HG03558 (cell line): Measurements from ENCODE around the gene ZNF880.
"Not testable (repeated sequence)": the region's sequence is repeated elsewhere in the genome, so short reads cannot be mapped to it uniquely, and the experiment has no call there.

Experiments used
- ATAC-seq: cut with Tn5 transposase; IDR thresholded peaks from one replicate; pipeline ENCODE4 v1.9.1; 2021; ENCODE audit warnings: moderate number of reproducible peaks; ENCODE audit not compliant: unreplicated experiment; ENCODE audit errors: extremely low read depth

ZNF880 gene

GRCh38 chr19:52369559-52370340, at the start of gene ZNF880:
ZNF880 (plus strand) TSS chr19:52369923; CDS start chr19:52369966, 43 bp downstream.
- ATAC-seq = no peak

DNA sequence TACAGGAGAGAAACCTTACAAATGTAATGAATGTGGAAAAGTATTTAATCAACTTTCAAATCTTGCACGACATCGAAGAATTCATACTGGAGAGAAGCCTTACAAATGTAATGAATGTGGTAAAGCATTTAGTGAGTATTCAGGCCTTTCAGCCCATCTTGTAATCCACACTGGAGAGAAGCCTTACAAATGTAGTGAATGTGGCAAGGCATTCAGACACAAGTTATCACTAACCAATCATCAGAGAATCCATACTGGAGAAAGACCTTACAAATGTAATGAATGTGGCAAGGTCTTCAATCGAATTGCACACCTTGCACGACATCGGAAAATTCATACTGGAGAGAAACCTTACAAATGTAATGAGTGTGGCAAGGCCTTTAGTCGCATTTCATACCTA, 47.3 kb upstream of the ZNF880 start:
- ATAC-seq = no peak

DNA sequence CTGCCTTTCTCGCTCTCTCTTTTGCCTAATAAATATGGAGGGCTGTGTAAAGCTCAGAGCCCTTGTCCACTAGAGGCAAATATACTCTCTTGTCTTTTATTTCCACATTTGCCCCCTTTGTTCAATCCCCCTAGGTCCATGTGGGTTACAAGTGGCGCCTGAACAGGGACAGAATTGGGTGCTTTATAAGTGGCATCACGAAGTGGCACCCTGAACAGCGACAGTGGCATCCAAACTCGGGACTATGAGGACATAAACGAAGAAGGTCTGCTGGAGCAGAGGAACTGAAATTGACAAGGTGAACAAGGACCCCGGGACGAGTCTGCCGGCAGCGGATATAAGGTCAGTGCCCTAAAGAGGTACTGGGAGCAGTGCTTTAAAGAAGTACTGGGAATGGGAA, 38.0 kb upstream of the ZNF880 start:
- ATAC-seq = no peak

DNA sequence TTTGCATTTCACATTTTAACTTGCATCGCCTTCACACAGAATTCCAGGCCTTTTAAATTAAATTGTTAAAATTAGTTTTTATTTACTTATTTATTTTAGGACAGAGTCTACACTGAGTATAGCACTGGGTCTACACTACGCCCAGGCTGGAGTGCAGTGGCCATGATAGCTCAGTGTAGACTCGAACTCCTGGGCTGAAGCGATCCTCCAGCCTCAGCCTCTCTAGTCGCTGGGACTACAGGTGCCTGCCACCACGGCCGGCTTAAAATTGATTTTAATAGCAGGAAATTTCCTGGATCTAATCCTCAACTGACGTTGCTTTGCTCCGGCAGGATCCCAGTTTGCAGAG, 34.0 kb upstream of the ZNF880 start:
- no peak for ATAC-seq

DNA sequence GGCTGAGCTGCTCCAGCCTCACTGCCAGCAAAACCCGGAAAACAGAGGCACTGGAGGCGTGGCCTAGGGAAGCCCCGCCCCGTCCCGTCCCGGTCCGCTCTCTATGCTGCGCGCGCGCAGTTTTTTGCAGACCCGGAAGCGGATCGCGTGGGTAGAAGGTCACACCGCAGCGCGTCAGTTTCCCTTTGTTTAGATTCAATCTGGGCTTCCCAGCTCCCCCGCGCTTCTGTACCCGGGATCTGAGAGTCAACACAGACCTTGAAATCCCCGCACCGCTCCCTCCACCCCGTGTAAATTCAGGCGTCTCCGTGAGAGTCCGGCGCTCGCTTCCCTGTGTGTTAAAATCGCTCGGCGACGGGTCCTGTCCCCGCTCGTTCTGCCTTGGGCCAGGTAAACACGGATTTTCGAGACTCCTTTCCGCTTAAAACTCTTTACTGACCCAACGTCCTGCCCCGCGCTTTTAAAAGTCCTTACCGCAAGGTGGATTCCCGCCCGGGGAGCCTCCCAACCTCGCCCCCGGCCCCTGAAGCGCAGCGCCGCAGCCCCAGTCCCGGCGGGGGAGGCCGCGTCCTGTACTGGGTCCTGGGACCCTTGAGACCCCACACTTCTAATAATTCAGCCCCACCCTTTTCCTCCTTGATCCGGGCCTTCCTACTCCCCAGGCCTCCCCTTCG, 33.5 kb upstream of the ZNF880 start, which contains the start of gene ZNF610:
Gene ZNF610, plus strand, starts transcription at position 127 of the 674 bp plus-strand sequence. CDS start 12,930 bp downstream, outside the sequence.
- ATAC-seq = no peak

DNA sequence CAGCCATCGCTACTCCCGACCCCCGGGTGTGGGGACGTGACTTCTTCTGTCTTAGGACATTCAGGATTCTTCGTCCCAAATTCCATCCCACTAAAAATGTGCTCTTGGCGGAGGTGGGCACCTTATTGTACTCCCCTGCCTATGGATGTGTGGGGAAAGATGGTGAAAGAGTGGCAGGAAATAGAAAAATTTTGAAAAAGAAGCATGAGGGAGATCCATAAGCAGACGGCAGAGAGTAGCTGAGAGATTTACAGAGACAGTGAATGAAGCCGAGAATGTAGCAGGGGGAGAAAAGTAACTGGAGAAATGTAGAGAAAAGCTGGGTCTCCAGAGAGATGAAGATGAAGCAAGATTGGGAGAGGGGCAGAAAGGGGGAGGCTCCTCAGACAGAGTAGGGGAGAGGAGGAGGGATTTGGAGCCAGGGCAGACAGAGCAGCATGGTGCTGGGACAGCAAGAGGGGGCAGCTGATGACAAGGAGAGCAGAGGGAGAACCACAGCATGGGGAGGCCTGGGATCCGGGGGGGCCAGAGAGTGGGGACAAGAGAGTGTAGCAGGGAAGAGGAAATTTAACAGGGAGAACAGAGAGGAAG, 32.8 kb upstream of the ZNF880 start:
- ATAC-seq = no peak

DNA sequence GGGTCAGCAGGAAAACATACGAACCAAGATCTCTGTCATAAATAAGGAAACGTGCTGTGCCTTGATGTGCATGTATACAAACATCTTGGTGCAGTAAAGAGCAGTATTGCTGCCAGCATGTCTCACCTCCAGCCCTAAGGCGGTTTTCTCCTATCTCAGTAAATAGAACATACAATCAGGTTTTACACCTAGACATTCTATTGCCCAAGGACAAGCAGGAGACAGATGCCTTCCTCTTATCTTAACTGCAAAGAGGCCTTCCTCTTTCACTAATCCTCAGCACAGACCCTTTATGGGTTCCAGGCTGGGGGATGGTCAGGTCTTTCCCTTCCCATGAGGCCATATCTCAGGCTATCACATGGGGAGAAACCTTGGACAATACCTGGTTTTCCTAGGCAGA, 30.7 kb upstream of the ZNF880 start:
- not testable (repeated sequence) for ATAC-seq

- ATAC-seq = no peak
These were observed 26.2 kb upstream of the ZNF880 start for GRCh38 chr19:52343548-52343947.

DNA sequence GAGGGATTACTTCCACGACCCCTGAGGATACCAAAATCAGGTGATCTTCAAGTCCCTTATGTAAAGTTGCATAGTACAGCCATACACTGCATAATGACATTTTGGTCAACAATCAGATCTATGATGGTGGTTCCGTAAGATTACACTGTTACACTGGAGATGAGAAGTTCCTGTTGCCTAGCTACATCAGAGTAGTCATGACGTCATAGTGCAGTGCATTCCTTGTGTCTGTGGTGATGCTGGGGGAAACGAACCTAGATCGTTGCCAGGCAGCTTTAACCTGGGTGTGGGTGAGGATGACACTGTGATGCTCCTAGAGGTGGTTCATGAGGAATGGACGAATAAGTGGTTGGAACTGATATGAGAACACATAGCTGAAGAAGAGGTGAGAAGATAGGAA, 24.6 kb upstream of the ZNF880 start:
- no peak for ATAC-seq

DNA sequence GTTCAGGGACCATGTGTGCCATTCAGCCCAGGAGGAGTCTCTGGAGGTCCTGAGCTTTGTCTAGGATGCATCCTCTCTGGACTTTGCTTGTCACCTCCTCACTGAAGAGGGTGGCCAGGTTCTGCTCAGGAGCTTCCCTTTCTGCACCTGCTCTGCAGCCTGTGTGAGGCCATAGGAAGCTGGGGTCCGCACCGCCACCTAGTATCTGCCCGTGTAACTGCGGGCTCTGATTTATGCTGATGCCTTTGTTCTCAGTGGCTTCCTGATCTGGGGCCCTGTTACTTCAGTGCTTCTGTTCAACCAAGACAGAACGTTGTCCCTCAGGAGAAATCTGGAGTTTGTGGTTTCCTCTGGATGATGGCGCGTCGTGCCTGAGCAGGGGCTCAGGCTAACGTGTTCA, 18.2 kb upstream of the ZNF880 start:
- no peak for ATAC-seq

- no peak for ATAC-seq
These were observed 3.3 kb upstream of the ZNF880 start for GRCh38 chr19:52366414-52366824.

- no peak for ATAC-seq
These were observed 603 bp downstream of the ZNF880 start for GRCh38 chr19:52370341-52370710.

DNA sequence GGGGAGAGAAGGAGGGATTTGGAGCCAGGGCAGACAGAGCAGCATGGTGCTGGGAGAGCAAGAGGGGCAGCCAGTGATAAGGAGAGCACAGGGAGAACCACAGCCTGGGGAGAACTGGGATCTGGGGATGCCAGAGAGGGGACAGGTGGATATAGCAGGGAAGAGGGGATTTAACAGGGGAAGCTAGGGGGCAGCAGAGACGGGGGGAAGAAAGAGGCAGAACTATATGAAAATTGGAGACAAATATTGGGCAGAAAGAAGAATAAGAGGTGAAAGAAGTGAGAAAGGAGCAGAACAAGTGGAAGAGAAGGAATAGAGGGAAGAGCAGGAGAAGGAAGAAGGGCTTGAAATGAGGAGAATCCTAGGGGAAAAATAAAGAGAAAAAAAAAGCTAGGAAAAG, 21.4 kb downstream of the ZNF880 start:
- ATAC-seq = no peak

GRCh38 chr19:52397310-52398080, 27.8 kb downstream of the ZNF880 start, which contains the start of gene ZNF528:
ZNF528 (plus strand) TSS chr19:52397849; CDS start chr19:52402014, 4,165 bp downstream.
- no peak for ATAC-seq

GRCh38 chr19:52398081-52398441, 28.3 kb downstream of the ZNF880 start:
- no peak for ATAC-seq

DNA sequence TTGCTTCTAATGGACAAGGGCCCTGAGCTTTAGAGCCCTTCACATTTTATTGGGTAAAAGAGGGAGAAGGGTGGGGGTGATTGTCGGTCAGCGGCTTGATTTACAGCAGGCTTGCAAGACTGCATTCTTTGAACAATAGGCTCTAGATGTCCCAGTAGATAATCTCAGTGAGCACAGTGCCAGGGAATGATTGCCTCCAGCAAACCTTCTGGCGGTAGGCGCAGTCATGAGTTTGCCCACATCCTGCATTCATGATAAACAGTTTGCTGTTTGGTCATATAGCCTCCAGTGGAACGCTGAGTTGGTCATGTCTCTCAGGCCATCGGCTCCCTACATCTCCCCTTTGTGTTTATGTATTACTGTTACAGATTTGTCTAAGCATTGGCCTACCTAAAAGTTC, 40.6 kb downstream of the ZNF880 start:
- no peak for ATAC-seq

DNA sequence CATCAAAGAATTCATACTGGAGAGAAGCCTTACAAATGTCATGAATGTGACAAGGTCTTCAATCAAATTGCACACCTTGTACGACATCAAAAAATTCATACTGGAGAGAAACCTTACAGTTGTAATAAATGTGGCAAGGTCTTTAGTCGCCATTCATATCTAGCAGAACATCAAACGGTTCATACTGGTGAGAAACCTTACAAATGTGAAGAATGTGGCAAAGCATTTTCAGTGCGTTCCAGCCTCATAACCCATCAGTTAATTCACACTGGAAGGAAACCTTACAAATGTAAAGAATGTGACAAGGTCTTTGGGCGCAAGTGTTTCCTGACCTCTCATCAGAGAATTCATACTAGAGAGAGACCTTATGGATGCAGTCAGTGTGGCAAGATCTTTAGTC, 46.0 kb downstream of the ZNF880 start:
- no peak for ATAC-seq

- ATAC-seq = no peak
These were observed 59.2 kb downstream of the ZNF880 start, which contains the start of gene ZNF534 for GRCh38 chr19:52428937-52429336. ZNF534 (plus strand) TSS chr19:52429148; CDS start chr19:52431475, 2,327 bp downstream.
